Measurements from ENCODE around the gene HOXB2.
A peak's percentile ranks its signal among the peaks of the same experiment; 100 is the strongest.

HOXB2 gene

GRCh38 chr17:48547808-48548522 is 3.1 kb upstream of the HOXB2 start (continued):
- 0 out of 2 replicates have a peak, but pooled peaks have one; percentile 12 for TF ChIP-seq ZBTB10 (tag by site-specific recombination; IDR thresholded peaks at IDR 0.05)
- TF ChIP-seq ATF2 (tag by site-specific recombination; IDR thresholded peaks at IDR 0.05; ENCODE audit: low read depth) = peak; percentile 44; the same call in 1 of the 2 replicates

GRCh38 chr17:48546924-48547807 is 2.3 kb upstream of the HOXB2 start:
- CTCF ChIA-PET = interaction anchor here (0.5 to 3.1 kb wide), 12 partner anchors 15 to 439 kb away, joined by 3 to 15 read pairs (median 3); no protein-coding TSS in a partner anchor
- H3K9me3 ChIP-seq (ENCODE audit: control insufficient read depth, insufficient read depth, low read depth, low read length) = no peaks in the 10 kb centered on the region
- H3K4me3 ChIP-seq (ENCODE audit: low read depth, low read length) = no peak overlapping the region
- H3K36me3 ChIP-seq (ENCODE audit: control insufficient read depth in 2 of 2, insufficient read depth in 1 of 2, low read length in 2 of 2) = peaks cover 15 to 37% of the 10 kb centered on the region in 2 experiments
- H3K27ac ChIP-seq (ENCODE audit: extremely low read depth, low read depth, low read length) = peak overlapping the region; percentile 100
- POLR2A ChIA-PET = interaction anchor here (0.6 to 1.8 kb wide), 11 partner anchors 8 to 527 kb away, joined by 3 to 22 read pairs (median 4); partner anchors contain the start of genes HOXB5 and HOXB9
- peaks cover 48% of the 10 kb centered on the region for H3K4me1 ChIP-seq (ENCODE audit: control insufficient read depth, insufficient read depth, low read length)
- TF ChIP-seq ZNF488 (tag by site-specific recombination; IDR thresholded peaks at IDR 0.05) (0 out of 2 replicates have a peak, but pooled peaks have one; percentile 41), ZNF660 (tag by site-specific recombination; IDR thresholded peaks at IDR 0.05) (peak; percentile 76), SCRT1 (tag by site-specific recombination; IDR thresholded peaks at IDR 0.05; ENCODE audit: borderline replicate concordance) (no peak), ZNF624 (tag by site-specific recombination; IDR thresholded peaks at IDR 0.05) (no peak), ZNF404 (tag by site-specific recombination; IDR thresholded peaks at IDR 0.05) (no peak), ZNF48 (tag by site-specific recombination; IDR thresholded peaks at IDR 0.05) (no peak), IKZF3 (tag by site-specific recombination; IDR thresholded peaks at IDR 0.05) (peak; percentile 96), BCL11A (tag by site-specific recombination; IDR thresholded peaks at IDR 0.05; ENCODE audit: low read depth) (peak; percentile 55; the same call in 1 of the 2 replicates), RBAK (tag by site-specific recombination; IDR thresholded peaks at IDR 0.05) (no peak), ZNF692 (tag by site-specific recombination; IDR thresholded peaks at IDR 0.05) (peak; percentile 85), ZNF626 (tag by site-specific recombination; IDR thresholded peaks at IDR 0.05) (no peak), ZNF266 (tag by site-specific recombination; IDR thresholded peaks at IDR 0.05; ENCODE audit: low read depth) (no peak), ZNF138 (tag by site-specific recombination; IDR thresholded peaks at IDR 0.05; ENCODE audit: borderline replicate concordance) (no peak), ZFHX2 (tag by site-specific recombination; conservative IDR thresholded peaks at IDR 0.05) (peak; percentile 65), ZNF19 (tag by site-specific recombination; IDR thresholded peaks at IDR 0.05; ENCODE audit: low read depth) (no peak), ZNF530 (tag by site-specific recombination; IDR thresholded peaks at IDR 0.05; ENCODE audit: low read depth) (no peak), HIC1 (tag by site-specific recombination; IDR thresholded peaks at IDR 0.05) (no peak), ZBTB26 (tag by site-specific recombination; optimal IDR thresholded peaks at IDR 0.05) (no peak), ZNF398 (tag by site-specific recombination; IDR thresholded peaks at IDR 0.05) (peak; percentile 89)
